NCI-H2171 treated with DMSO at 0.1 percent for 48 hours (cell line): ENCODE results near the gene YPEL2.
A peak's percentile ranks its signal among the peaks of the same experiment; 100 is the strongest.

Experiments
- DNase-seq: peaks from one replicate; lab custom pipeline; 2025; lab: John Stamatoyannopoulos, UW

The YPEL2 gene

GRCh38 chr17:59434429-59434828 lies 103.0 kb downstream of the YPEL2 start:
- no peak for DNase-seq

- no peak for DNase-seq
These were observed 103.8 kb downstream of the YPEL2 start for GRCh38 chr17:59435238-59435637.

GRCh38 chr17:59436900-59437299 lies 105.4 kb downstream of the YPEL2 start:
- DNase-seq = no peak

GRCh38 chr17:59437791-59438281 lies 106.4 kb downstream of the YPEL2 start:
- no peak for DNase-seq

- DNase-seq = no peak
These were observed 107.8 kb downstream of the YPEL2 start for GRCh38 chr17:59439262-59439661.

GRCh38 chr17:59439741-59440211 lies 108.3 kb downstream of the YPEL2 start:
- DNase-seq = no peak

GRCh38 chr17:59440757-59441463 lies 109.5 kb downstream of the YPEL2 start:
- DNase-seq = peak; percentile 90

- DNase-seq = no peak
These were observed 110.1 kb downstream of the YPEL2 start for GRCh38 chr17:59441464-59442096.

GRCh38 chr17:59443106-59443505 lies 111.7 kb downstream of the YPEL2 start:
- DNase-seq = no peak
